ENCODE results near the gene ELMOD1.

The ELMOD1 gene

GRCh38 chr11:107688322-107688918 is 97.5 kb downstream of the ELMOD1 start:
- DNase-seq (ENCODE audit: low read depth) = no peak

- peak; percentile 19 for DNase-seq (ENCODE audit: low read depth)
Observed at GRCh38 chr11:107689317-107690202, 98.6 kb downstream of the ELMOD1 start.

GRCh38 chr11:107691000-107691750 is 100.2 kb downstream of the ELMOD1 start:
- no peak for DNase-seq (ENCODE audit: low read depth)

GRCh38 chr11:107695446-107695845 is 104.5 kb downstream of the ELMOD1 start:
- no peak for DNase-seq (ENCODE audit: low read depth)

GRCh38 chr11:107696140-107696539 is 105.2 kb downstream of the ELMOD1 start:
- DNase-seq (ENCODE audit: low read depth) = no peak

GRCh38 chr11:107697291-107697690 is 106.3 kb downstream of the ELMOD1 start:
- no peak for DNase-seq (ENCODE audit: low read depth)

GRCh38 chr11:107699371-107700285 is 108.7 kb downstream of the ELMOD1 start:
- DNase-seq (ENCODE audit: low read depth) = no peak

GRCh38 chr11:107702109-107702660 is 111.2 kb downstream of the ELMOD1 start:
- DNase-seq (ENCODE audit: low read depth) = no peak

GRCh38 chr11:107702723-107703122 is 111.8 kb downstream of the ELMOD1 start:
- no peak for DNase-seq (ENCODE audit: low read depth)

- DNase-seq (ENCODE audit: low read depth) = no peak
Observed at GRCh38 chr11:107704451-107704850, 113.5 kb downstream of the ELMOD1 start.

GRCh38 chr11:107705027-107705426 is 114.1 kb downstream of the ELMOD1 start:
- DNase-seq (ENCODE audit: low read depth) = no peak

- no peak for DNase-seq (ENCODE audit: low read depth)
Observed at GRCh38 chr11:107706531-107706930, 115.6 kb downstream of the ELMOD1 start.

- no peak for DNase-seq (ENCODE audit: low read depth)
Observed at GRCh38 chr11:107707215-107707671, 116.3 kb downstream of the ELMOD1 start.

- DNase-seq (ENCODE audit: low read depth) = no peak
Observed at GRCh38 chr11:107707807-107708206, 116.9 kb downstream of the ELMOD1 start.

- DNase-seq (ENCODE audit: low read depth) = no peak
Observed at GRCh38 chr11:107708792-107709191, 117.8 kb downstream of the ELMOD1 start.

GRCh38 chr11:107710301-107710700 is 119.4 kb downstream of the ELMOD1 start:
- DNase-seq (ENCODE audit: low read depth) = no peak

- DNase-seq (ENCODE audit: low read depth) = no peak
Observed at GRCh38 chr11:107711861-107712755, 121.2 kb downstream of the ELMOD1 start, which contains the start of gene SLN. TSS of gene SLN (minus strand) at chr11:107712056.

GRCh38 chr11:107713009-107713408 is 122.1 kb downstream of the ELMOD1 start:
- DNase-seq (ENCODE audit: low read depth) = no peak
